ENCODE results near the gene ATN1. TPM values are rescaled to one million over a fixed set of nuclear protein-coding genes. Genes with fewer than 3 reads are reported as not detected.

Gene ATN1
- total and polyA plus RNA-seq, 9 of the 15 experiments (the other 6 are each of a cell fraction or from before 2014, with no cell fraction given), result 0.15 to 49.8 (median 2.7) TPM

DNA sequence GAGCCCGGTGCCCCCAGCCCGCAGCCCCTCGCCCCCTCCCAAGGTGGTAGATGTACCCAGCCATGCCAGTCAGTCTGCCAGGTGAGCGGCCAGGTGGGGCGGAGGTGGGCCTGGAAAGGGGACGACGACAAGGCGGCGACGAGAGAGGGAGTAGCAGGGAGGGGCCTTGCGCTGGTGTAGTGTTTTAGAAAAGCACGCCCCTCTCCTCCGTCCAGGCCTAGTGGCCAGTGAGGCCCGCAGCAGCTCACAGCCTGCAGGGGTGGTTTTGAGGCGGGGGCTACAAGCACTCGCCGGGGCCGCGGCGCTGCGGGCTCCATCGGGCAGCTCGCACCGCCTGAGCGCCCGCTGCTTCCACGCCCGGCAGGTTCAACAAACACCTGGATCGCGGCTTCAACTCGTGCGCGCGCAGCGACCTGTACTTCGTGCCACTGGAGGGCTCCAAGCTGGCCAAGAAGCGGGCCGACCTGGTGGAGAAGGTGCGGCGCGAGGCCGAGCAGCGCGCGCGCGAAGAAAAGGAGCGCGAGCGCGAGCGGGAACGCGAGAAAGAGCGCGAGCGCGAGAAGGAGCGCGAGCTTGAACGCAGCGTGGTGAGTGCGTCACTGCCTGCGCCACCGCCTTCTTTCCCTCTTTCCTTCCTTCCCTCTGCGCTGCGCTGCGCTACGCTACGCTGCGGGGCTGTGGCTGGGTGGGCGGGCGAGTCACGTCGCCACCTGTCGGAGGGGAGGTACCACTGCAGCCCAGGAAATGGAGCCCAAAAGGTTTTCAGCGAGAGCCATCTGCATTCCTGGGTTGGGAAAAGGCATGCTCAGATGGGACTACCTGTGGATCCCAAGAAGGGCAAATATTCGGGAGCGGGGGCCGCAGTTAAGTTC, 10.0 kb downstream of the ATN1 start (continued):
- TF ChIP-seq, protein P1, sequence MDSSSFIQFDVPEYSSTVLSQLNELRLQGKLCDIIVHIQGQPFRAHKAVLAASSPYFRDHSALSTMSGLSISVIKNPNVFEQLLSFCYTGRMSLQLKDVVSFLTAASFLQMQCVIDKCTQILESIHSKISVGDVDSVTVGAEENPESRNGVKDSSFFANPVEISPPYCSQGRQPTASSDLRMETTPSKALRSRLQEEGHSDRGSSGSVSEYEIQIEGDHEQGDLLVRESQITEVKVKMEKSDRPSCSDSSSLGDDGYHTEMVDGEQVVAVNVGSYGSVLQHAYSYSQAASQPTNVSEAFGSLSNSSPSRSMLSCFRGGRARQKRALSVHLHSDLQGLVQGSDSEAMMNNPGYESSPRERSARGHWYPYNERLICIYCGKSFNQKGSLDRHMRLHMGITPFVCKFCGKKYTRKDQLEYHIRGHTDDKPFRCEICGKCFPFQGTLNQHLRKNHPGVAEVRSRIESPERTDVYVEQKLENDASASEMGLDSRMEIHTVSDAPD (CRISPR knock-in tag; IDR thresholded peaks at IDR 0.05), result no peak
- TF ChIP-seq HMG20B (CRISPR knock-in tag; IDR thresholded peaks at IDR 0.05), result no peak
- TF ChIP-seq TCF7 (IDR thresholded peaks at IDR 0.05; ENCODE audit: borderline replicate concordance), result no peak
- peak; percentile 68; the same call in 1 of the 2 replicates for TF ChIP-seq RNF2 (IDR thresholded peaks at IDR 0.05)
- peak; percentile 95 for TF ChIP-seq CHD2 (IDR thresholded peaks at IDR 0.05; ENCODE audit: low read depth, low read length)
- peak; percentile 88 to 90 for TF ChIP-seq NRF1 (conservative IDR thresholded peaks at IDR 0.05 in 1 of 2, IDR thresholded peaks at IDR 0.05 in 1 of 2)
- TF ChIP-seq TEAD1 (CRISPR knock-in tag; IDR thresholded peaks at IDR 0.05), result peak in 1 of 2 experiments; percentile 5; a peak in 1 of 4 replicates
- TF ChIP-seq, protein P2, sequence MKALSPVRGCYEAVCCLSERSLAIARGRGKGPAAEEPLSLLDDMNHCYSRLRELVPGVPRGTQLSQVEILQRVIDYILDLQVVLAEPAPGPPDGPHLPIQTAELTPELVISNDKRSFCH (CRISPR knock-in tag; IDR thresholded peaks at IDR 0.05), result no peak
- TF ChIP-seq, protein P2 (tag; IDR thresholded peaks at IDR 0.05), result no peak
- TF ChIP-seq SIN3B (IDR thresholded peaks at IDR 0.05; ENCODE audit: low read depth), result peak; percentile 70; the same call in 1 of the 2 replicates
- no peak for TF ChIP-seq TAF15 (IDR thresholded peaks at IDR 0.05; ENCODE audit: low read depth, low read length)
- TF ChIP-seq, protein P3, sequence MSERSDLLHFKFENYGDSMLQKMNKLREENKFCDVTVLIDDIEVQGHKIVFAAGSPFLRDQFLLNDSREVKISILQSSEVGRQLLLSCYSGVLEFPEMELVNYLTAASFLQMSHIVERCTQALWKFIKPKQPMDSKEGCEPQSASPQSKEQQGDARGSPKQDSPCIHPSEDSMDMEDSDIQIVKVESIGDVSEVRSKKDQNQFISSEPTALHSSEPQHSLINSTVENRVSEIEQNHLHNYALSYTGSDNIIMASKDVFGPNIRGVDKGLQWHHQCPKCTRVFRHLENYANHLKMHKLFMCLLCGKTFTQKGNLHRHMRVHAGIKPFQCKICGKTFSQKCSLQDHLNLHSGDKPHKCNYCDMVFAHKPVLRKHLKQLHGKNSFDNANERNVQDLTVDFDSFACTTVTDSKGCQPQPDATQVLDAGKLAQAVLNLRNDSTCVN (CRISPR knock-in tag; IDR thresholded peaks at IDR 0.05), result no peak
- no peak for TF ChIP-seq ZNF717 (CRISPR knock-in tag; IDR thresholded peaks at IDR 0.05)
- TF ChIP-seq, protein P4, sequence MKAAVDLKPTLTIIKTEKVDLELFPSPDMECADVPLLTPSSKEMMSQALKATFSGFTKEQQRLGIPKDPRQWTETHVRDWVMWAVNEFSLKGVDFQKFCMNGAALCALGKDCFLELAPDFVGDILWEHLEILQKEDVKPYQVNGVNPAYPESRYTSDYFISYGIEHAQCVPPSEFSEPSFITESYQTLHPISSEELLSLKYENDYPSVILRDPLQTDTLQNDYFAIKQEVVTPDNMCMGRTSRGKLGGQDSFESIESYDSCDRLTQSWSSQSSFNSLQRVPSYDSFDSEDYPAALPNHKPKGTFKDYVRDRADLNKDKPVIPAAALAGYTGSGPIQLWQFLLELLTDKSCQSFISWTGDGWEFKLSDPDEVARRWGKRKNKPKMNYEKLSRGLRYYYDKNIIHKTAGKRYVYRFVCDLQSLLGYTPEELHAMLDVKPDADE (conservative IDR thresholded peaks at IDR 0.05; ENCODE audit: control insufficient read depth, low read depth, low read length), result no peak
- TF ChIP-seq, protein P5, sequence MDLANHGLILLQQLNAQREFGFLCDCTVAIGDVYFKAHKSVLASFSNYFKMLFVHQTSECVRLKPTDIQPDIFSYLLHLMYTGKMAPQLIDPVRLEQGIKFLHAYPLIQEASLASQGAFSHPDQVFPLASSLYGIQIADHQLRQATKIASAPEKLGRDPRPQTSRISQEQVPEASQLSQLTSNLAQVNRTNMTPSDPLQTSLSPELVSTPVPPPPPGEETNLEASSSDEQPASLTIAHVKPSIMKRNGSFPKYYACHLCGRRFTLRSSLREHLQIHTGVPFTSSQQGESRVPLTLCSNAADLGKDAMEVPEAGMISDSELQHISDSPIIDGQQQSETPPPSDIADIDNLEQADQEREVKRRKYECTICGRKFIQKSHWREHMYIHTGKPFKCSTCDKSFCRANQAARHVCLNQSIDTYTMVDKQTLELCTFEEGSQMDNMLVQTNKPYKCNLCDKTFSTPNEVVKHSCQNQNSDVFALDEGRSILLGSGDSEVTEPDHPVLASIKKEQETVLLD (IDR thresholded peaks at IDR 0.05), result peak; percentile 75
- 0 out of 2 replicates have a peak, but pooled peaks have one; percentile 40 for TF ChIP-seq SMAD4 (CRISPR knock-in tag; conservative IDR thresholded peaks at IDR 0.05)
- no peak for TF ChIP-seq MCM5 (IDR thresholded peaks at IDR 0.05; ENCODE audit: low read depth)
- no peak for TF ChIP-seq ERF (CRISPR knock-in tag; IDR thresholded peaks at IDR 0.05)
- TF ChIP-seq EHMT2 (IDR thresholded peaks at IDR 0.05), result no peak
- TF ChIP-seq SMAD2 (IDR thresholded peaks at IDR 0.05; ENCODE audit: low read depth, low read length), result no peak
- TF ChIP-seq ZFPM2 (CRISPR knock-in tag; IDR thresholded peaks at IDR 0.05), result no peak
- 0 out of 2 replicates have a peak, but pooled peaks have one; percentile 13 for TF ChIP-seq OTX1 (CRISPR knock-in tag; IDR thresholded peaks at IDR 0.05)
- TF ChIP-seq MEF2A (IDR thresholded peaks at IDR 0.05; ENCODE audit: control insufficient read depth, low read depth, low read length), result no peak

Data from K562 (cell line).